CD1c-positive myeloid dendritic cell (primary cell): ENCODE measurements around the gene ATPAF2.

ENCODE experiments used
- DNase-seq: peaks from one replicate; pipeline ENCODE4 v3.0.0-alpha.2; 2016; ENCODE audit errors: extremely low spot score

Gene ATPAF2

DNA sequence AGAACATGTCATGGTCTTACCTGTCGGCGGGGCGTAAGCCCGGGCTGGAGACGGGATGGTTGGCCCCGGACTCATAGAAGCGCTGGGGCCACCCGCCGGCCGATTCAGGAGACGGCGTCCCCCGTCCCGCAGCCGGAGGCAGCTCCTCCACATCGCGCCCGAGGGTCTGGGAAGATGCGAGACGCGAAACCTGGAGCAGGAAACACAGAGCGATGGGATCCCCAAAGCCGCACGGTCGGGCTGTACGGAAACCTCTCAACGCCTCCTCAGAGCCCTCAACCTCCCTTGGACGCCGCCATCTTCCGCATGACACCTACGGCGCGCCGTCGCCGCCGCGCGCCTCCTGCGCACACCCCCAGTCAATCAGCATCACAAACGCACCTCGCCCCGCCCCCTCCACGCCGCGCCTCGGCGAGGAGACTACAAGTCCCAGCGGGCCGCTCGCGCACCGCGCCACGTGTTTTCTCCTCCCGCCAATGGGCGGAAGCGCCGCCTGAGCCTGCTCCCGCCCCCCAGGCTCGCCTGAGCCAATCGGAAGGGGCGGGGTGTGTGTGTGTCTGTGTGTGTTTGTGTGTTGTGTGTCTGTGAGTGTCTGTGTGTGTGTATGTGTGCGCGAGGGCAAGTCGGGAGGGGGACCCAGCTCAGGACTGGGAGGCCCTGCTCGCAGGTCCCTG is at the start of gene ATPAF2, which contains the start of gene GID4:
Gene ATPAF2 (minus strand): TSS at position 308 of the 674 bp plus-strand sequence. CDS start 155 bp downstream, at position 153.
Gene GID4 (plus strand): TSS at position 548 of the 674 bp plus-strand sequence. CDS start 57 bp downstream, at position 605.
- peak; percentile 100 for DNase-seq

- DNase-seq = peak; percentile 95
Measured at GRCh38 chr17:18087610-18088491, 48.9 kb upstream of the ATPAF2 start, which contains the start of gene DRG2. TSS of gene DRG2 (plus strand) at chr17:18087948. CDS start at chr17:18088024, 76 bp downstream.

GRCh38 chr17:18084256-18084655 is 45.3 kb upstream of the ATPAF2 start:
- DNase-seq = no peak

GRCh38 chr17:18079543-18079942 is 40.6 kb upstream of the ATPAF2 start:
- DNase-seq = no peak

GRCh38 chr17:18076936-18077335 is 38.0 kb upstream of the ATPAF2 start:
- no peak for DNase-seq

- no peak for DNase-seq
Measured at GRCh38 chr17:18074566-18075272, 35.8 kb upstream of the ATPAF2 start.

GRCh38 chr17:18071751-18072150 is 32.8 kb upstream of the ATPAF2 start:
- no peak for DNase-seq

DNA sequence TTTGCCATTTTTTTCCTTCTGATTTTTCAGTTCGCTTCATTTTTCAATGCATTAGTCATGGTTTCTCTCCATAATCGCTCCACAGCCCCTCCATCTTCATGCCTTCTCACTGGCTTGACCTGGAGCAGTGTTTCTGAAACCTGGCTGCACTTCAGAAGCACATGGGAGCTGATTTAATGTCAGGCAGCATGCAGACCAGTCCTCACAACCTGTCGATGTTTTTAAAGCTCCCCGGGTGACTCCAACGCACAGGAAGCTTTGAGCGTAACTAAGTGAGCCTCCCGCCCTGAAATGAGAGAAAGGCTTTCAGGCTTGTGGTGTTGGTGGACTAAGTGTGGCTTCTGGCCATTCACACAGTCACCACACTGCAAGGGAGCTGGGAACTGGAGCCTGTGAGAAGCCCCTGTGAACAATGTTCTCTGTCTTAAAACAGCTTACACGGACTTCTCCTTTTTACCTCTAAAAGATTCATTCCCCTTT is 31.9 kb upstream of the ATPAF2 start:
- DNase-seq = no peak

- DNase-seq = no peak
Measured at GRCh38 chr17:18069101-18069500, 30.1 kb upstream of the ATPAF2 start.

DNA sequence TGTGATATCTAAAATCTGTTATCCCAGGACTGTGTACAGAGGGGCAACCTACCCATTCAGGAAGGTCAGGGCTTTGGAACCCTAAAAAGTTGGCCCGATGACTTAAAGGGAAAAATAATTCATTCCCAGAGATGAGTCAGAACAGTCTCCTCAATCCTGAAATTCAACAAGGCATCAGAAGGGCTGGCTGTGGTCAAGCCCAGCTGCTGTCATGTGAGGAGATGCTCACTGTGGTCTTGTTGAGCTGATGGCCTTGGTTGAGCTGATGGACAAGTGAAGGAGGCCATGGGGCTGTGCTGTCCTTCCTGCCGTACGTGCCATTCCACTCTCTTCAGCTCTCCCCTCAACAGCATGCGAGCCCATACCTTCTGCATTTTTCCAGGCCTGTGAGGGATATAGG is 27.9 kb upstream of the ATPAF2 start:
- DNase-seq = no peak

DNA sequence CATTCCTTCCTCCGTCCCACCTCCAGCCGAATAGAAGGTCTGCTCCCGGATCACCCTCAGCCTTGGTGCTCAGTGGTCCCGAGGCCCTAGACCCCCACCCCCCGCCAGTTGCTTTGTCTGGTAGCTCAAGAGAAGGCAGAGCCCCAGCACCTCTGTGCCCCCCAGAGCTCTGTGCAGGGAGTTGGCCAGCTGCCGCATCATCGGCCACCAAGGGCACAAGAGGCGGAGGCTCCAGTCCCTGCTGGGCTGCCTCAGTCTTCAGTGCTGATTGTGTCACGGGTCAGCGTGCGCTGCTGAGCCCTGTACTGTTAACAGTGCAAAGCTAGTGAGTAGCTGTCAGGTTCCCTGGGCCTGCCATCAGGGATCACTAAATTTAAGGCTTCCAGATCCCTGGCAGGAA is 26.6 kb upstream of the ATPAF2 start:
- no peak for DNase-seq

DNA sequence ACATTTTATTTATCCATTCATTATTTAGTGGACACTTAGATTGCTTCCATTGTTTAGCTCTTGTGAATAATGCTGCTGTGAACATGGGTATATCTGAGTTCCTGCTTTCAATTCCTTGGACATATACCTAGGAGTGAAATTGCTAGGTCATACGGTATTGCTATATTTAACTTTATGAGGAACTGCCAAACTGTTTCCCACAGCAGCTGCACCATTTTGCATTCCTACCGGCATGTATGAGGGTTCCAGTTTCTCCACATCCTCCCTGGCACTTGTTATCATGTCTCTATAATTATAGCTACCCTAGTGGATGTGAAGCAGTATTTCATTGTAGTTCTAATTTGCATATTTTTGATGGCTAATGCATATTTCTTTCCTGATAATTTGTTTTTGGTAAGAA is 25.1 kb upstream of the ATPAF2 start:
- no peak for DNase-seq

DNA sequence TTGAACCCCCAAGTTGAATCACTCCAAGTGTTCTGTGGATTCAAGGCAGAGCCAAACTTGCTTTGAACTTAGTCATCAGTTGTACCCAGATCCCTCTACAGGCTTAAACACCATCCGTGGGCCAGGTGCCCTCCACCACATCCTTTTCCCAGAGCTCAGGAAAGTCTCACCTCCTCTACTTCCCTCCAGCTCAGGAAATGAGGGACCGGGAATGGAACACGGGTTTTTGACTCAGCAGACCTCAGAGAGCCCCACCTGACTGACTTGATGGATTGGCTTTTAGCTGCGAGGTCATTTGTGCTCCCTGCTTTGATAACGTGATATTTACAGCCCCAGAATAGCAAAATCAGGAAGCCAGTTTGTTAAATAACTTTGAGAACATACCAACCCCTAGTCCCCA is 20.3 kb upstream of the ATPAF2 start:
- no peak for DNase-seq

- DNase-seq = no peak
Measured at GRCh38 chr17:18056214-18056613, 17.2 kb upstream of the ATPAF2 start.

DNA sequence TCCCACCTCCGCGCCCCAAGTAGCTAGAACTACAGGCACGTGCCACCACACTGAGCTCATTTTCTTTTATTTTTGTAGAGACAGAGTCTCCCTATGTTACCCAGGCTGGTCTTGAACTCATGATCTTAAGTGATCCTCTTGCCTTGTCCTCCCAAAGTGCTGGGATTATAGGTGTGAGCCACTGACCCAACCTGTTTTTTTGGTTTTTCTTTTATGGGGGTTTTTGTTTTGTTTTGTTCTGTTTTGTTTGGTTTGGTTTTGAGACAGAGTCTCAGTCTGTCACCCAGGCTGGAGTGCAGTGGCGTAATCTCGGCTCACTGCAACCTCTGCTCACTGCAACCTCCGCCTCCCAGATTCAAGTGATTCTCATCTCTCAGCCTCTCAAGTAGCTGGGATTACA is 16.6 kb upstream of the ATPAF2 start:
- DNase-seq = no peak

- DNase-seq = no peak
Measured at GRCh38 chr17:18045691-18046350, 6.9 kb upstream of the ATPAF2 start.

- DNase-seq = no peak
Measured at GRCh38 chr17:18044609-18045008, 5.6 kb upstream of the ATPAF2 start.

DNA sequence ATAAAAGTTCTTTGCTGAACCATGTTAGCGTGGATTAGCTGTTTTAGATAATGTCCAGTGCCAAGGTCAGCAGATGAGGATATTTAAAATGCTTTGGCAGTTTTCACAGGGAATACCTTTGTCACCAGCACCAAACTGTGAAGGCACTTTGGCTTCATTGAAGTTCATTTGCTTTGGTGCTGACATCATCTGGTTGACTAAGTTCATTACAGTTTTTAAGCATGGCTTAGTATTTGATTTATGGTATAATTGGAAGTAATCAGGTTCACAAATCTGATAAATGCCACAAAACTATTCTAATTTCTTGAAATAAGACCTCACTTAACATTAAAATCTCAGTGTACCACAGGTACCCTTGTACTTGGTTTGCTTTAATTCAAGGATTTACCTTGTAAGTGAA is 4.5 kb upstream of the ATPAF2 start:
- no peak for DNase-seq

GRCh38 chr17:18042983-18043382 is 4.0 kb upstream of the ATPAF2 start:
- DNase-seq = no peak

DNA sequence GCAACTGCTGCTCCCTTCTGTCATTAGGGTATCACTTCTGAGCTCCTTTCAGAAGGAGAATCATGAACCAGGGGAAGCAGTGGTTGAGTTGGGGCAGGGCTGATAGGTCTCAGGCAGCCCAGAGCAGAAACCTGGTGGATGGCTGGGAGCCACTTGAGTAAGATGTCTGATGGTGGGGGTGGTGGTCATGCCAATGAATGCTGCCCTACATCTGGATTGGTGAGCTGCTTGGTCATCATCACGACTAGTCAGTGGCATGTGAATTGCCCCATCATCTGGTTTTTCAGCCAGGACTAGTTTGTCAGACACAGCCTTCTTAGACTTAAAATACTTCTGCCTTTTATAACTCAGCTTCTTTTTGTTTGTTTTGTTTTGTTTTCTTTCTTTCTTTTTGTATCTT is 2.8 kb upstream of the ATPAF2 start:
- no peak for DNase-seq

DNA sequence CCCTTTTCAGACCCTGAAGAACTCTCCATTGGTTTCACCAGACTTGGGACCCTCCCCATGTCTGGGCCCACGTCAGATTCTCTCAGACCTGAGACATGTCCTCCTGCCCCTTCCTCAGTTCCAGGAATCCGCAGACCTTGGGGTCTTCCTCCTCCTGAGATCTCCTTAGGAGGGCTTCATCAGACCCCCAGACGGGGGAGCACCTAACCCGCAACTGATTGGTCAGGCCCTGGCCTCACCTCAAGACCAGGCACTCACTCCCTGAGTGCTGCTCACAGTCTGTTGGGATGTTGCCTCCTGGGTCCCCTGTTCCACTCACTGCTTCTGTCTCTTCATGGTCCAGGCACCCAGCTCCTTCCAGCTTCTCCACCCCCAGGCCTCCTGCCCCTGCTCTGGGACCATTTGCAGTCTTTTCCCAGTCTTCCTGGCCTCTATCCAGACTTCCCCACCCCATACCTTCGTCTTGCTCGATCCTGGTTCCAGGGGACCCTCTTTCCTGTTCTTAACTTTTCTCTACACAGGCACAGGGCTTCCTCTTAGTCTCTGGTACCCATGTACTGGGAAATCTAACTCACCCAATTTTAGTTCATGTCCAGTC is 1.4 kb upstream of the ATPAF2 start:
- no peak for DNase-seq
